ENCODE results near the gene ISG15. TPM values are rescaled to one million over a fixed set of nuclear protein-coding genes. Genes with fewer than 3 reads are reported as not detected.

ISG15 gene
- total and polyA plus RNA-seq, 2 experiments from 2014 or later: 62.3 to 89.6 TPM

DNA sequence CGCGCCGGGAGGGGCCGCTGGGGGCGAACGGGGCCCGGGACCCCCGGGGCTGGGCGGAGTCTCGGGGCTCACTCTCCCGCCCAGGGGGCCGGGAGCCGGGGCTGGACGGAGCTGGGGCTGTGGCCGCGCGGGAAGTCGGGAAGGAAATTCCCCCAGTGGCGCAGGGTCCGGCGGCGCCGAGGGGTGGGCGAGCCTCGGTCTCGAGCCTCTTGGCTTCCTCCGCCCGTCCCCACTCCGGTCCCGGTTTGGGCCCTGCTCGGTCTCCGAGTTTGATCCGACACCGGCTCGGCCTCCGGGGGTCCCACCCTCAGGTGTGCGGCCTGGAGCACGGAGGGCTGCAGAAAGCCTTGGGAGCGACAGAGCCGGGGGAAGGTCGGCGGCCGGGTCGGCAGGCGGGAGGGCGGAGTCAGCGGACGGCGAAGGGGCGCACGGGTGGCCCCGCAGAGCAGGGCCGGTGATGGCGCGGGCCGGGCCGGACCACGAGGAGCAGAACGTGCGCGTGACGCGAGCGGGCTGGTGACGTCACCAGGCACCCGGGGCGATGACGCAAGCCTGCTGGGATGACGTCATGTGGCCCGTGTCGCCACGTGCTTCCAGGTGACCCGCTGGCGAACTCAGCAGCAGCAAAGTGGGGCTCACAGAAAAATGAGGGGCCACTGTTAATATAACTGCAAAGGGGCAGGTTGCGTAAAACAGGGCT is 12.8 kb upstream of the ISG15 start:
- H2AFZ ChIP-seq: peak overlapping the region; percentile 47
- H3K27ac ChIP-seq: peak overlapping the region; percentile 99
- peak; percentile 93 for DNase-seq (ENCODE audit: low spot score)
- peaks cover 16% of the 10 kb centered on the region for H3K27me3 ChIP-seq
- WGBS (ENCODE audit: low lambda C conversion rate, missing lambda C conversion rate): 2% methylated on average over 50 of the region's 75 CpGs
- H3K4me1 ChIP-seq (ENCODE audit: insufficient read depth): peaks cover 24% of the 10 kb centered on the region
- TF ChIP-seq EZH2 (IDR thresholded peaks at IDR 0.05; ENCODE audit: borderline replicate concordance) (no peak), CTCF (IDR thresholded peaks at IDR 0.05; ENCODE audit: poor library complexity) (no peak), EZH2phosphoT487 (IDR thresholded peaks at IDR 0.05; ENCODE audit: low read depth, severe bottlenecking, unreplicated experiment) (no peak)
- no peaks in the 10 kb centered on the region for H3K9me3 ChIP-seq (ENCODE audit: low read depth)
- H3K79me2 ChIP-seq: peaks cover 16% of the 10 kb centered on the region
- H3K4me2 ChIP-seq: peak overlapping the region; percentile 95
- H3K9me2 ChIP-seq (replicated peaks; ENCODE audit: insufficient read depth): no peaks in the 10 kb centered on the region
- no peaks in the 10 kb centered on the region for H3K36me3 ChIP-seq (replicated peaks; ENCODE audit: insufficient read depth, low read depth)
- no peaks in the 10 kb centered on the region for H4K20me1 ChIP-seq (ENCODE audit: insufficient read depth, poor library complexity, severe bottlenecking)
- H3K4me3 ChIP-seq: peak overlapping the region; percentile 71

DNA sequence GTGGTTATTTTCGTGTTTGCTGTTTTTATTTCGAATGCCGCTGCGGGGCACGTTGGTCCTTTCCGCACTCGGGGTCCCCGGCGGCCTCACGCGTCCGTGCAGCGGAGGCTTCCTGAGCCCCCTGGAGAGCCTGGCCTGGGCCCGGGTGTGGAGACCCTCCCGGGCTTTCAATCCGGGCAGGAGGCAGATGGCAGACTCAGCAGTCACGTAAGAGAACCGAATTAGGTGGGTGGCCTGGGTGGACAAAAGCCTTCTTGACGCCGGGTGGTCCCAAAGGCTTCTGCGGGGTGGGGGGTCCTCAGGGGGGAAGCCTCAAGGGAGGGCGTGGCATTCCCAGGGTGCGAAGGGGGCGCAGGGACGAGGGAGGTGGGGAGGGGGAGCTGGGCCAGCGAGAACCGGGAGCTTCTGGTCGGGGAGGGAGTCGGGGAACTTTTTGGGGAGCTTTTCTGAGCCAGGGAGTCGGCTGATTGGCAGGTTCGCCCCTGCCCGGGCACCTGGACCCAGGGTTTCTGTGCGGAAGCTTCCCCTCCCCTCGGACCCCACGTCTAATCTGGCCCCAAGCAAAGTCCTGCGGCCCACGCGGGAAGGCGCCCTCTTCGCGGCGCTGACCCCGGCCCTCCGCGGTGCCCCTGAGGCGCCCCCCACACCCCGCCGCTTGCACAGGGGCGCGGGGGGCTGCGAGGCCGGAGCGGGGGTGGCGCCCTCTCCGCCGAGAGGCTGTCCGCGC is 12.1 kb upstream of the ISG15 start:
- no peaks in the 10 kb centered on the region for H3K9me2 ChIP-seq (replicated peaks; ENCODE audit: insufficient read depth)
- peaks cover 31% of the 10 kb centered on the region for H3K4me1 ChIP-seq (ENCODE audit: insufficient read depth)
- WGBS (ENCODE audit: low lambda C conversion rate, missing lambda C conversion rate): 13% methylated on average over 23 of the region's 58 CpGs
- no peak for TF ChIP-seq CTCF (IDR thresholded peaks at IDR 0.05; ENCODE audit: poor library complexity)
- no peak for TF ChIP-seq EZH2phosphoT487 (IDR thresholded peaks at IDR 0.05; ENCODE audit: low read depth, severe bottlenecking, unreplicated experiment)
- TF ChIP-seq EZH2 (IDR thresholded peaks at IDR 0.05; ENCODE audit: borderline replicate concordance): no peak
- H3K9me3 ChIP-seq (ENCODE audit: low read depth): no peaks in the 10 kb centered on the region
- H2AFZ ChIP-seq: peak overlapping the region; percentile 78
- H3K4me2 ChIP-seq: peak overlapping the region; percentile 95
- peaks cover 16% of the 10 kb centered on the region for H3K79me2 ChIP-seq
- peak; percentile 48 for DNase-seq (ENCODE audit: low spot score)
- H3K4me3 ChIP-seq: peak overlapping the region; percentile 66
- peak overlapping the region; percentile 99 for H3K27ac ChIP-seq
- H4K20me1 ChIP-seq (ENCODE audit: insufficient read depth, poor library complexity, severe bottlenecking): no peaks in the 10 kb centered on the region
- no peaks in the 10 kb centered on the region for H3K36me3 ChIP-seq (replicated peaks; ENCODE audit: insufficient read depth, low read depth)
- H3K27me3 ChIP-seq: peaks cover 16% of the 10 kb centered on the region

GRCh38 chr1:1003618-1004419 is 9.5 kb upstream of the ISG15 start:
- TF ChIP-seq EZH2 (IDR thresholded peaks at IDR 0.05; ENCODE audit: borderline replicate concordance) (no peak), CTCF (IDR thresholded peaks at IDR 0.05; ENCODE audit: poor library complexity) (no peak), EZH2phosphoT487 (IDR thresholded peaks at IDR 0.05; ENCODE audit: low read depth, severe bottlenecking, unreplicated experiment) (no peak)
- 95% methylated on average over 18 of the region's 22 CpGs for WGBS (ENCODE audit: low lambda C conversion rate, missing lambda C conversion rate)

More at GRCh38 chr1:1003618-1004419, 9.5 kb upstream of the ISG15 start:
- Histone ChIP-seq H3K9me2 (replicated peaks; ENCODE audit: insufficient read depth) (no peaks in the 10 kb centered on the region), H3K4me1 (ENCODE audit: insufficient read depth) (peaks cover 32% of the 10 kb centered on the region), H3K27ac (no peak overlapping the region), H3K9me3 (ENCODE audit: low read depth) (no peaks in the 10 kb centered on the region), H3K4me3 (no peak overlapping the region), H3K27me3 (no peaks in the 10 kb centered on the region), H3K4me2 (no peak overlapping the region), H3K36me3 (replicated peaks; ENCODE audit: insufficient read depth, low read depth) (no peaks in the 10 kb centered on the region), H2AFZ (no peak overlapping the region), H3K79me2 (peaks cover 16% of the 10 kb centered on the region), H4K20me1 (ENCODE audit: insufficient read depth, poor library complexity, severe bottlenecking) (no peaks in the 10 kb centered on the region)
- DNase-seq (ENCODE audit: low spot score): peak; percentile 15

All from hepatocyte (in vitro differentiated cells).